DOHH2 (cell line): ENCODE measurements around the gene CD24.

Experiments
- H3F3A ChIP-seq: fragments of 200-600 bp; sonication (generic), shearing (Covaris generic); 2 replicates; pipeline ENCODE4 v1.6.0; 2016; ENCODE audit warnings: antibody characterized with exemption, mild to moderate bottlenecking; ENCODE audit not compliant: control insufficient read depth, insufficient read depth
- H3K27ac ChIP-seq: fragments of 200-600 bp; sonication (generic); 2 replicates; pipeline ENCODE4 v1.5.1; 2014; ENCODE audit warnings: low read depth, mild to moderate bottlenecking, low read length, moderate library complexity
- H3K27me3 ChIP-seq: fragments of 200-600 bp; sonication (generic); 2 replicates; pipeline ENCODE4 v1.6.1; 2014; ENCODE audit warnings: mild to moderate bottlenecking, low read length, mixed read lengths; ENCODE audit not compliant: control insufficient read depth
- H3K36me3 ChIP-seq: fragments of 200-600 bp; sonication (generic); 2 replicates; pipeline ENCODE4 v1.6.1; 2014; ENCODE audit warnings: mild to moderate bottlenecking, low read length, moderate library complexity, mixed read lengths; ENCODE audit not compliant: control insufficient read depth
- H3K4me1 ChIP-seq: fragments of 200-600 bp; sonication (generic); 2 replicates; pipeline ENCODE4 v1.6.1; 2014; ENCODE audit warnings: mild to moderate bottlenecking, low read length, mixed read lengths; ENCODE audit not compliant: control insufficient read depth
- H3K4me2 ChIP-seq: fragments of 200-600 bp; sonication (generic); 2 replicates; pipeline ENCODE4 v1.6.0; 2014; ENCODE audit warnings: mild to moderate bottlenecking, low read length, moderate library complexity
- H3K4me3 ChIP-seq: fragments of 200-600 bp; sonication (generic); 2 replicates; pipeline ENCODE4 v1.5.1; 2014; ENCODE audit warnings: mild to moderate bottlenecking, low read length, mixed read lengths
- H3K79me2 ChIP-seq: fragments of 200-600 bp; sonication (generic); 2 replicates; pipeline ENCODE4 v1.6.1; 2014; ENCODE audit warnings: mild to moderate bottlenecking, low read length, mixed read lengths; ENCODE audit not compliant: control insufficient read depth
- H3K9me2 ChIP-seq: fragments of 200-600 bp; sonication (generic); replicated peaks from 2 replicates; pipeline ENCODE4 v1.6.1; 2014; ENCODE audit warnings: mild to moderate bottlenecking, low read length, mixed read lengths; ENCODE audit not compliant: control insufficient read depth
- H3K9me3 ChIP-seq: fragments of 200-600 bp; sonication (generic); 2 replicates; pipeline ENCODE4 v1.6.1; 2014; ENCODE audit warnings: antibody characterized with exemption, low read length, mixed read lengths; ENCODE audit not compliant: control insufficient read depth, insufficient read depth
- H4K20me1 ChIP-seq: fragments of 200-600 bp; sonication (generic); 2 replicates; pipeline ENCODE4 v1.6.0; 2014; ENCODE audit warnings: low read depth, mild to moderate bottlenecking, antibody characterized with exemption, low read length, moderate library complexity; ENCODE audit not compliant: control insufficient read depth, insufficient read depth
- EZH2phosphoT487 ChIP-seq: fragments of 200-600 bp; sonication (generic); IDR thresholded peaks from 2 replicates; pipeline ENCODE4 v1.6.1; 2017; ENCODE audit warnings: borderline replicate concordance, mild to moderate bottlenecking, antibody characterized with exemption, low read length, moderate library complexity, mixed read lengths
- TF ChIP-seq, protein P1 (sequence below): fragments of 200-600 bp; sonication (generic); IDR thresholded peaks from one replicate; pipeline ENCODE4 v1.5.1; 2014; ENCODE audit warnings: antibody characterized with exemption, mild to moderate bottlenecking, low read depth, low read length; ENCODE audit not compliant: poor library complexity, severe bottlenecking

CD24 gene

DNA sequence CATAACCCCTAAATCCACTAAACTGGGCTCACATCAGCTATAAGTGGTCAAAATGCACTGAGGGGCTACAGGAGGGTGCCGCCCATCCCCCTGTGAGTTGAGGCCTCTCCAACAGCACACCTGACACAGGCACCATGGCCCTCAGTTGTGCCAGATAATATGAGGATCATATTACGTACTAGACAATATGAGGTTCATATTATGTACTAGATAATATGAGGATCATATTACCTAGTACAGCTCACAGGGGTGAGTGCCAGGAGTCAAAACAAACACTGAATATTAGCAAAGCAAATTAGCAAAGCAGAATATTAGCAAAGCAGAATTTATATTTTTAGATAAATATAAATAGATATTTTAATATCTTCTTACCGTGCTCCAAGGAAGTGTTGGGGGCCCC, 35.3 kb downstream of the CD24 start:
- no peak overlapping the region for H3K27ac ChIP-seq
- H3K27me3 ChIP-seq: no peaks in the 10 kb centered on the region
- H3K9me2 ChIP-seq: no peaks in the 10 kb centered on the region
- no peaks in the 10 kb centered on the region for H3K36me3 ChIP-seq
- no peaks in the 10 kb centered on the region for H3K9me3 ChIP-seq
- no peaks in the 10 kb centered on the region for H3K79me2 ChIP-seq
- H3F3A ChIP-seq: no peaks in the 10 kb centered on the region
- H3K4me2 ChIP-seq: no peak overlapping the region
- no peak overlapping the region for H3K4me3 ChIP-seq
- peaks cover 3% of the 10 kb centered on the region; the same call in 1 of the 2 replicates for H3K4me1 ChIP-seq
- TF ChIP-seq, protein P1, sequence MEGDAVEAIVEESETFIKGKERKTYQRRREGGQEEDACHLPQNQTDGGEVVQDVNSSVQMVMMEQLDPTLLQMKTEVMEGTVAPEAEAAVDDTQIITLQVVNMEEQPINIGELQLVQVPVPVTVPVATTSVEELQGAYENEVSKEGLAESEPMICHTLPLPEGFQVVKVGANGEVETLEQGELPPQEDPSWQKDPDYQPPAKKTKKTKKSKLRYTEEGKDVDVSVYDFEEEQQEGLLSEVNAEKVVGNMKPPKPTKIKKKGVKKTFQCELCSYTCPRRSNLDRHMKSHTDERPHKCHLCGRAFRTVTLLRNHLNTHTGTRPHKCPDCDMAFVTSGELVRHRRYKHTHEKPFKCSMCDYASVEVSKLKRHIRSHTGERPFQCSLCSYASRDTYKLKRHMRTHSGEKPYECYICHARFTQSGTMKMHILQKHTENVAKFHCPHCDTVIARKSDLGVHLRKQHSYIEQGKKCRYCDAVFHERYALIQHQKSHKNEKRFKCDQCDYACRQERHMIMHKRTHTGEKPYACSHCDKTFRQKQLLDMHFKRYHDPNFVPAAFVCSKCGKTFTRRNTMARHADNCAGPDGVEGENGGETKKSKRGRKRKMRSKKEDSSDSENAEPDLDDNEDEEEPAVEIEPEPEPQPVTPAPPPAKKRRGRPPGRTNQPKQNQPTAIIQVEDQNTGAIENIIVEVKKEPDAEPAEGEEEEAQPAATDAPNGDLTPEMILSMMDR: no peak
- TF ChIP-seq EZH2phosphoT487: no peak
- no peaks in the 10 kb centered on the region for H4K20me1 ChIP-seq

DNA sequence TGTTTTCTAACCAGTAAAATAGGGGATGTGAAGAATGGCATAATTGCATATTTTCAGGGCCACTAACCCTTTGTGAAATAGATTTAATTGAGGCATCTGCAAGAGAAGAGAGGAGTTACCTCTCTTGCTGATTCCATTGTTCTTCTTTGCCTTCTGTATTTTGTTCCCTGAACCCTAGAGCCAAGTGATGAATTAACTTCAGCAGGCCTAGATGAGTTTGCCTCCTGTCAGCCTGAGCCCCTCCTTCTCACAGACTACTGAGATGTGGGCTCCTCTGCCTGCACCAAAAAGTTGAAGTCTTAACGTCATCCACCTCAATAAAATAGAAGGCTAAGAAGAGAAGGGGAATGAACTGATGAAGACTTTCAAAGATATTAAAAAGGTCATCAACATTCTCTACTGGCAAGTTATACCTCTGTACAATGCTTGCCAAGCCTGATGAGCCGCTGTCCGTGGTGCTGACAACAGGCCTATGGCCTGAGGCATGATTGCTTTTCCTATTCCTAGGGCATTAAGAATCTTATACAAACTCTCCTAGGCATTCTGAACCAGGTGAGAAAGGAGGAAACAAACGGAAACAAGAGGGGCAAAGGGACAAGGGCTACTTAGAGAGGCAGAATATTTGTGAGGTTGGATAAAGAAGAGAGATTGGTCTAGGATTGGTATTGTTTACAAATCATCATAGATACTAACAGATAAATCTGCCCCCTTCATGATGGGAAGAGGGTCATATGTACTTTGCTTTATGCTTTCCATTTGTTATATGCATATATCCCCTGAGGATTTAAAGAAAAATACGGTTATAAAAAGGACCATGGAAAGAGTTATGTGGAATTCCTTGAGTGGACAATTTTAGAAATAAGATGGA, 46.8 kb downstream of the CD24 start:
- no peak overlapping the region for H3K4me2 ChIP-seq
- H3K4me1 ChIP-seq: no peaks in the 10 kb centered on the region

GRCh38 chr6:106925948-106926347, 48.6 kb downstream of the CD24 start:
- Histone ChIP-seq H3K27ac (no peak overlapping the region), H3K79me2 (no peaks in the 10 kb centered on the region), H3K9me3 (no peaks in the 10 kb centered on the region), H3F3A (no peaks in the 10 kb centered on the region), H3K27me3 (peaks cover 2% of the 10 kb centered on the region; the same call in 1 of the 2 replicates), H3K9me2 (no peaks in the 10 kb centered on the region), H3K4me2 (no peak overlapping the region), H3K36me3 (no peaks in the 10 kb centered on the region), H3K4me3 (no peak overlapping the region), H4K20me1 (no peaks in the 10 kb centered on the region), H3K4me1 (no peaks in the 10 kb centered on the region)
- TF ChIP-seq, protein P1: no peak
- TF ChIP-seq EZH2phosphoT487: no peak

More for the DNA sequence above, 46.8 kb downstream of the CD24 start:
- Histone ChIP-seq H3K36me3 (no peaks in the 10 kb centered on the region), H3K9me2 (no peaks in the 10 kb centered on the region), H4K20me1 (no peaks in the 10 kb centered on the region), H3K9me3 (no peaks in the 10 kb centered on the region), H3F3A (no peaks in the 10 kb centered on the region), H3K4me3 (no peak overlapping the region), H3K79me2 (no peaks in the 10 kb centered on the region), H3K27me3 (peaks cover 2% of the 10 kb centered on the region; the same call in 1 of the 2 replicates), H3K27ac (no peak overlapping the region)
- TF ChIP-seq, protein P1: no peak
- TF ChIP-seq EZH2phosphoT487: no peak
